K562 (cell line): ENCODE data around the gene JUND. TPM values are rescaled to one million over a fixed set of nuclear protein-coding genes. Genes with fewer than 3 reads are reported as not detected.
A peak's percentile ranks its signal among the peaks of the same experiment; 100 is the strongest.

Experiments
- ATAC-seq: fragments of 200-7000 bp; cut with Tn5 transposase; 3 replicates; pipeline ENCODE4 v1.9.1; 2020; ENCODE audit warnings: moderate library complexity
- BruUV-seq: library from RNA; stranded (reverse); fragments of 400-500 nt; replicated peaks from 2 replicates; lab custom pipeline; 2021; lab: Mats Ljungman, UMichigan
- CTCF ChIA-PET: fragments of 300-600 bp; formaldehyde crosslinking; extraction: SDS; loops from one replicate; lab custom pipeline; 2021; ENCODE audit warnings: low intra/inter-chr PET ratio; lab: Yijun Ruan, JAX
- POLR2A ChIA-PET: fragments of 300-600, 350-650 bp; sonication (Branson Sonifier 250); formaldehyde crosslinking; extraction: SDS; loops from one replicate; lab custom pipeline; 2021; ENCODE audit warnings: antibody characterized with exemption, inconsistent platforms; lab: Yijun Ruan, JAX
- DNase-seq, 4 experiments: peaks; one replicate each; pipeline versions ENCODE4 v3.0.0 to v3.0.0-alpha.2; 2011 to 2018; ENCODE audit warnings: low spot score in 3 of 4, mixed read lengths in 3 of 4; ENCODE audit errors: extremely low read depth in 1 of 4
- FAIRE-seq: peaks from 2 replicates; lab custom pipeline; 2011; peaks lifted over from hg19 to GRCh38; lab: Jason Lieb, UNC
- H2AFZ ChIP-seq: 2 replicates; pipeline ENCODE4 v1.6.0; 2011; ENCODE audit warnings: low read depth, low read length, control low read depth, inconsistent platforms
- H3K27ac ChIP-seq: fragments of 200-600 bp; 3 replicates; pipeline ENCODE4 v1.8.0; 2011; ENCODE audit warnings: low read depth, mild to moderate bottlenecking, control low read depth, inconsistent platforms, low read length, moderate library complexity, mixed read lengths; ENCODE audit errors: extremely low read depth
- H3K27me3 ChIP-seq, 2 experiments: fragments of 300-600 bp in 1 of 2; 2 replicates in 1 of 2; 3 replicates in 1 of 2; pipeline versions ENCODE4 v1.6.0 to v1.8.0; 2011; ENCODE audit warnings: inconsistent platforms in 2 of 2, low read length in 2 of 2, mild to moderate bottlenecking in 1 of 2, mixed read lengths in 1 of 2, moderate library complexity in 1 of 2; ENCODE audit not compliant: control insufficient read depth in 2 of 2, insufficient read depth in 2 of 2
- H3K36me3 ChIP-seq: fragments of 300-600 bp; 3 replicates; pipeline ENCODE4 v1.8.0; 2011; ENCODE audit warnings: mild to moderate bottlenecking, low read length, inconsistent platforms; ENCODE audit not compliant: control insufficient read depth, insufficient read depth
- H3K4me1 ChIP-seq, 2 experiments: fragments of 200-600 bp in 1 of 2; replicated peaks in 1 of 2; 2 replicates in 1 of 2; 3 replicates in 1 of 2; pipeline versions ENCODE4 v1.5.1 to v1.8.0; 2011; ENCODE audit warnings: inconsistent platforms in 2 of 2, low read length in 2 of 2, mild to moderate bottlenecking in 1 of 2, mixed read lengths in 1 of 2, moderate library complexity in 1 of 2; ENCODE audit not compliant: control insufficient read depth in 2 of 2, insufficient read depth in 2 of 2
- H3K4me2 ChIP-seq: 2 replicates; pipeline ENCODE4 v1.6.1; 2011; ENCODE audit warnings: low read length, control low read depth, inconsistent platforms, mixed read lengths; ENCODE audit not compliant: insufficient read depth
- H3K4me3 ChIP-seq: fragments of 200-600 bp; sonication (generic), shearing (Covaris generic); 2 replicates; pipeline ENCODE4 v1.5.1; 2016; ENCODE audit warnings: control low read depth, inconsistent platforms
- H3K79me2 ChIP-seq: fragments of 200-600 bp; 3 replicates; pipeline ENCODE4 v1.8.0; 2011; ENCODE audit warnings: low read length, inconsistent platforms; ENCODE audit not compliant: control insufficient read depth, insufficient read depth
- H3K9ac ChIP-seq, 2 experiments: 2 replicates each; pipeline versions ENCODE4 v1.6.0 to v1.6.1; 2011; ENCODE audit warnings: low read depth in 2 of 2, low read length in 2 of 2, control low read depth in 1 of 2, inconsistent platforms in 1 of 2, mild to moderate bottlenecking in 1 of 2, mixed read lengths in 1 of 2; ENCODE audit not compliant: insufficient read depth in 1 of 2
- H3K9me1 ChIP-seq: one replicate; pipeline ENCODE4 v1.6.0; 2011; ENCODE audit warnings: inconsistent platforms, mild to moderate bottlenecking, low read length, moderate library complexity; ENCODE audit not compliant: control insufficient read depth, insufficient read depth
- H3K9me3 ChIP-seq: replicated peaks from 2 replicates; pipeline ENCODE4 v1.5.1; 2011; ENCODE audit warnings: low read depth, low read length, inconsistent platforms; ENCODE audit not compliant: control insufficient read depth, insufficient read depth
- H4K20me1 ChIP-seq: replicated peaks from 2 replicates; pipeline ENCODE4 v1.6.1; 2011; ENCODE audit warnings: low read length, inconsistent platforms, mixed read lengths; ENCODE audit not compliant: control insufficient read depth, insufficient read depth
- ATF7 ChIP-seq: fragments of 450-650 bp; IDR thresholded peaks from 2 replicates; pipeline ENCODE4 v1.7.1; 2014; ENCODE audit warnings: mild to moderate bottlenecking, moderate library complexity
- CBFA2T2 ChIP-seq: fragments of 450-650 bp; conservative IDR thresholded peaks from 2 replicates; pipeline ENCODE4 v1.6.1; 2017; ENCODE audit warnings: mild to moderate bottlenecking
- CBX1 ChIP-seq: sonication (generic); IDR thresholded peaks from 2 replicates; pipeline ENCODE4 v1.6.1; 2016; ENCODE audit warnings: antibody characterized with exemption, low read depth, mild to moderate bottlenecking
- COPS2 ChIP-seq: fragments of 450-650 bp; conservative IDR thresholded peaks from 2 replicates; pipeline ENCODE4 v1.6.1; 2016; ENCODE audit warnings: mild to moderate bottlenecking, moderate library complexity
- GATAD2A ChIP-seq: fragments of 450-650 bp; IDR thresholded peaks from 2 replicates; pipeline ENCODE4 v1.6.1; 2017
- GMEB1 ChIP-seq: fragments of 250-450 bp; sonication (Bioruptor Pico); IDR thresholded peaks from 2 replicates; pipeline ENCODE4 v1.4.0; 2020; ENCODE audit warnings: mild to moderate bottlenecking
- HDAC1 ChIP-seq, 2 experiments: fragments of 450-650 bp; IDR thresholded peaks; 2 replicates each; pipeline ENCODE4 v1.6.1; 2016 to 2017; ENCODE audit warnings: inconsistent platforms in 1 of 2, mild to moderate bottlenecking in 1 of 2, moderate library complexity in 1 of 2
- JUN ChIP-seq, 2 experiments: sonication (generic) in 1 of 2; formaldehyde crosslinking in 1 of 2; IDR thresholded peaks; 2 replicates each; pipeline versions ENCODE4 v1.6.1 to v1.8.0; 2012 to 2022; ENCODE audit warnings: borderline replicate concordance in 2 of 2, mild to moderate bottlenecking in 2 of 2, improper control_type of control experiment in 1 of 2, low read depth in 1 of 2, low read length in 1 of 2, missing genetic modification reagents in 1 of 2
- JUNB ChIP-seq: fragments of 450-650 bp; formaldehyde crosslinking; conservative IDR thresholded peaks from 2 replicates; pipeline ENCODE4 v1.4.0; 2020; ENCODE audit warnings: mild to moderate bottlenecking
- KDM1A ChIP-seq, 2 experiments: fragments of 450-650 bp; IDR thresholded peaks; 2 replicates each; pipeline ENCODE4 v1.6.1; 2016; ENCODE audit warnings: mild to moderate bottlenecking in 2 of 2
- NFRKB ChIP-seq: fragments of 450-650 bp; IDR thresholded peaks from 2 replicates; pipeline ENCODE4 v1.6.1; 2016; ENCODE audit warnings: low read depth
- NR2C2 ChIP-seq, 2 experiments: fragments of 200-800 bp in 1 of 2; sonication (Bioruptor generic) in 1 of 2; sonication (generic) in 1 of 2; formaldehyde crosslinking in 1 of 2; IDR thresholded peaks; 2 replicates each; pipeline versions ENCODE4 v1.6.1 to v1.8.0; 2016 to 2022; ENCODE audit warnings: mild to moderate bottlenecking in 1 of 2, missing compliant biosample characterization in 1 of 2, missing genetic modification characterization in 1 of 2, missing genetic modification reagents in 1 of 2
- SAP30 ChIP-seq: fragments of 200-600 bp; sonication (generic); IDR thresholded peaks from 2 replicates; pipeline ENCODE4 v1.6.1; 2012; ENCODE audit warnings: borderline replicate concordance, low read depth, mild to moderate bottlenecking, moderate library complexity, low read length, control low read depth, inconsistent platforms; ENCODE audit not compliant: insufficient read depth, poor library complexity, severe bottlenecking
- SETDB1 ChIP-seq: IDR thresholded peaks from one replicate; pipeline ENCODE4 v1.6.1; 2012; ENCODE audit warnings: low read length, control low read depth, inconsistent platforms
- TFAM ChIP-seq: fragments of 250-450 bp; sonication (Bioruptor Pico); conservative IDR thresholded peaks from 2 replicates; pipeline ENCODE4 v1.5.0; 2021; ENCODE audit warnings: mild to moderate bottlenecking, moderate library complexity
- WGBS: fragments of 100-300 bp; shearing (Covaris generic); methylation state at CpG from one replicate; pipeline ENCODE4 v1.1.6; 2016; ENCODE audit warnings: low coverage, mixed read lengths; ENCODE audit not compliant: insufficient coverage; ENCODE audit errors: missing lambda C conversion rate; 5-methylcytosine and 5-hydroxymethylcytosine counted together
- in situ Hi-C: fragments of 300-500 bp; cut with MboI; formaldehyde crosslinking; loops from 4 replicates; pipeline ENCODE4 v1.15.0; 2018; ENCODE audit warnings: inconsistent platforms, mixed read lengths
- intact Hi-C: fragments of 100-400 bp; cut with micrococcal nuclease; formaldehyde crosslinking; loops from 2 replicates; pipeline ENCODE4 v1.14.2; 2022
- polyA plus RNA-seq, 8 experiments: library from polyadenylated mRNA; depleted of rRNA in 4 of 8; stranded (reverse) in 5 of 8; unstranded in 3 of 8; fragments of >200 nt; fragmentation: Nextera tagmentation in 2 of 8; fragmentation: Illumina TruSeq in 1 of 8; extraction: Ambion mirVana in 2 of 8; extraction: Trizol in 1 of 8; gene quantifications; 2 replicates each; pipeline versions ENCODE4 v1.2.1 to v1.2.3, GENCODE V29; 2011 to 2014; ENCODE audit warnings: inconsistent platforms in 1 of 8, missing spikeins in 1 of 8
- total RNA-seq, 7 experiments: library from RNA; depleted of rRNA in 6 of 7; stranded (reverse); fragments of >200 nt in 6 of 7; fragmentation: Illumina TruSeq in 2 of 7; extraction: Trizol in 2 of 7; gene quantifications; 2 replicates each; pipeline versions ENCODE4 v1.2.1 to v1.2.3, GENCODE V29; 2011 to 2021; ENCODE audit warnings: low replicate concordance in 1 of 7
- TF ChIP-seq, protein P1 (sequence below): fragments of 450-650 bp; IDR thresholded peaks from 2 replicates; pipeline ENCODE4 v1.6.1; 2016

JUND gene
- total and polyA plus RNA-seq, 9 of the 15 experiments (the other 6 are each of a cell fraction or from before 2014, with no cell fraction given): 6.4 to 286 (median 42.3) TPM

DNA sequence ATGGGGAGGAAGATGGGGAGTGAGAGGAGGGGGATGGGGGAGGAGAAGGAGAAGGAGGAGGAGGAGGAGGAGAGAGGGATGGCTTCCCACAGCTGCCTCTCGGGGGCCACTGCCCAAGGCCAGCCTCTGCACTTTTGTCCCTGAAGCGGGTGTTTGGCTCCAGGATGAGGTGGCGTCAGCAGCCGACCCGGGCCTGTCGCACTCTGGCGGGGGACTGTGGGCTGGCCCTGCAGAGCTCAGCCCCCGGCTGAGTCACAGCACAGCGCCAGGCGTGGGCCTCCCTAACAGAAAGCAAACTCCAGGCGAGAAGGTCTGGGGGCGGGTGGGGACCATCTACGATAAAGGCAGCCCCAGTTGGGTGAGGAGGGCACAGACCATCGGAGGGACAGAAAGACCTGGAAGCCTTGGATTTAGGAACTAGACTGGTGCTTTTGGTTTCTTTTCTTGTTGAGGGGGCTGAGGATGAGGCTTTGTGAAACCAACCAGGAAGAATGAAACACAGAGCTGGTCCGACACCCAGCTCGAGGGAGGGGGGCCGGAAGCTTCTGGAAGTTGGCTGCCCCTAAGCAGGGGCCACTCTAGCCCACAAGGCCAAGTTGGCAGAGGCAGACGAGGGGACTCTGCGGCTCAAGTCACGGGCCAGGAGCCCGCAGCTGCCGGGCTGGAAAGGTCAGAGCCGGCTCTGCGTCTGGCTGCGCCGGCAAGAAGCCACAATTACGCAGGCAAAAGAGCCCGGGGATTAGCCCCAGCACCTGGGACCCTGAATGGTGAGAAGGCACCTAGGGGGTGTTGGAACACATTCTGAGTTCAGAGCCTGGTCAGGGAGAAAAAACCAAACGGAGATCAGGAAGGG is 23.3 kb upstream of the JUND start (continued):
- 0 out of 2 replicates have a peak, but pooled peaks have one; percentile 19 for TF ChIP-seq GMEB1 (CRISPR knock-in tag)
- TF ChIP-seq TFAM (CRISPR knock-in tag): no peak
- 0 out of 2 replicates have a peak, but pooled peaks have one; percentile 10 for TF ChIP-seq CBFA2T2

- peaks cover 30 to 71% of the 10 kb centered on the region in 2 experiments for H3K4me1 ChIP-seq
- H3K79me2 ChIP-seq: no peaks in the 10 kb centered on the region; the same call in 2 of the 3 replicates
- DNase-seq (no peak), ATAC-seq (peak; percentile 31; the same call in 2 of the 3 replicates), FAIRE-seq (no peak)
- H3K27me3 ChIP-seq: no peaks in the 10 kb centered on the region
- no peaks in the 10 kb centered on the region for H3K9me3 ChIP-seq
- in situ Hi-C loops (no loop called here), intact Hi-C loops (loop anchor here (2.0 kb wide), 1 partner anchor 23 kb away; the partner anchor contains the start of gene JUND)
- H3K4me3 ChIP-seq: peak overlapping the region; percentile 28
- CTCF ChIA-PET: no interaction called here
- POLR2A ChIA-PET: interaction anchor here (0.9 to 5.5 kb wide), 9 partner anchors 11 to 87 kb away, joined by 3 to 79 read pairs (median 6); partner anchors contain the start of genes GDF15, JUND and LSM4
- H3K27ac ChIP-seq: peak overlapping the region; percentile 81
- peak overlapping the region; percentile 42 to 92; a peak in 3 of 4 replicates for H3K9ac ChIP-seq
- BruUV-seq: no TSS peak
- H4K20me1 ChIP-seq: no peaks in the 10 kb centered on the region
- 10% methylated on average over 2 of the region's 2 CpGs for WGBS
- H2AFZ ChIP-seq: no peak overlapping the region
- peak overlapping the region; percentile 67; the same call in 1 of the 2 replicates for H3K4me2 ChIP-seq
- no peaks in the 10 kb centered on the region for H3K9me1 ChIP-seq
- peaks cover 34% of the 10 kb centered on the region; the same call in 1 of the 3 replicates for H3K36me3 ChIP-seq
- TF ChIP-seq NR2C2 (CRISPR knock-in tag; IDR thresholded peaks at IDR 0.05): no peak
- TF ChIP-seq NR2C2 (tag; IDR thresholded peaks at IDR 0.05): 0 out of 2 replicates have a peak, but pooled peaks have one; percentile 9
- TF ChIP-seq KDM1A (IDR thresholded peaks at IDR 0.05): peak in 1 of 2 experiments; percentile 11; a peak in 2 of 4 replicates
- no peak for TF ChIP-seq JUN (IDR thresholded peaks at IDR 0.05; ENCODE audit: borderline replicate concordance, low read depth, low read length)
- TF ChIP-seq JUN (CRISPR knock-in tag; IDR thresholded peaks at IDR 0.05; ENCODE audit: borderline replicate concordance): no peak
- TF ChIP-seq HDAC1 (IDR thresholded peaks at IDR 0.05): no peak; a peak in 1 of 4 replicates
- TF ChIP-seq NFRKB: peak; percentile 71; the same call in 1 of the 2 replicates
- no peak for TF ChIP-seq ATF7
- no peak for TF ChIP-seq SETDB1
- no peak for TF ChIP-seq COPS2
- TF ChIP-seq GATAD2A: 0 out of 2 replicates have a peak, but pooled peaks have one; percentile 40
- no peak for TF ChIP-seq SAP30
- no peak for TF ChIP-seq CBX1
- no peak for TF ChIP-seq JUNB
- TF ChIP-seq, protein P1, sequence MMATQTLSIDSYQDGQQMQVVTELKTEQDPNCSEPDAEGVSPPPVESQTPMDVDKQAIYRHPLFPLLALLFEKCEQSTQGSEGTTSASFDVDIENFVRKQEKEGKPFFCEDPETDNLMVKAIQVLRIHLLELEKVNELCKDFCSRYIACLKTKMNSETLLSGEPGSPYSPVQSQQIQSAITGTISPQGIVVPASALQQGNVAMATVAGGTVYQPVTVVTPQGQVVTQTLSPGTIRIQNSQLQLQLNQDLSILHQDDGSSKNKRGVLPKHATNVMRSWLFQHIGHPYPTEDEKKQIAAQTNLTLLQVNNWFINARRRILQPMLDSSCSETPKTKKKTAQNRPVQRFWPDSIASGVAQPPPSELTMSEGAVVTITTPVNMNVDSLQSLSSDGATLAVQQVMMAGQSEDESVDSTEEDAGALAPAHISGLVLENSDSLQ: peak; percentile 20; the same call in 1 of the 2 replicates
These were observed 22.7 kb upstream of the JUND start for GRCh38 chr19:18304208-18304457.
